Kidney epithelial cell (primary cell): ENCODE results near the gene D2HGDH. TPM values are rescaled to one million over a fixed set of nuclear protein-coding genes. Genes with fewer than 3 reads are reported as not detected.

ENCODE experiments used
- DNase-seq: peaks from one replicate; pipeline ENCODE4 v3.0.0-alpha.2; 2010; ENCODE audit warnings: low read depth
- H3K27me3 ChIP-seq: 2 replicates; pipeline ENCODE4 v1.6.0; 2011; ENCODE audit warnings: low read length; ENCODE audit not compliant: control insufficient read depth, insufficient read depth
- H3K36me3 ChIP-seq: 2 replicates; pipeline ENCODE4 v1.5.1; 2011; ENCODE audit warnings: low read length; ENCODE audit not compliant: control insufficient read depth, insufficient read depth
- H3K4me3 ChIP-seq: 2 replicates; pipeline ENCODE4 v1.5.1; 2011; ENCODE audit warnings: low read depth, mild to moderate bottlenecking, control low read depth, low read length
- CTCF ChIP-seq: IDR thresholded peaks from 2 replicates; pipeline ENCODE4 v1.5.1; 2011; ENCODE audit warnings: mild to moderate bottlenecking, moderate library complexity, low read length, control low read depth, inconsistent platforms; ENCODE audit not compliant: insufficient read depth, poor library complexity, severe bottlenecking
- total RNA-seq: library from RNA; depleted of rRNA; stranded (reverse); fragments of >200 nt; gene quantifications from 2 replicates; pipeline ENCODE4 v1.2.3, GENCODE V29; 2015

The D2HGDH gene
- total RNA-seq, 1 donor from 2014 or later = 16.5 TPM

- no peak for DNase-seq
- no peaks in the 10 kb centered on the region for H3K36me3 ChIP-seq
- no peak for TF ChIP-seq CTCF
- H3K27me3 ChIP-seq = no peaks in the 10 kb centered on the region
- no peak overlapping the region for H3K4me3 ChIP-seq
Observed at GRCh38 chr2:241763551-241764274, 29.3 kb downstream of the D2HGDH start.

GRCh38 chr2:241764275-241765241 lies 30.1 kb downstream of the D2HGDH start:
- no peak for DNase-seq
- H3K4me3 ChIP-seq = no peak overlapping the region
- no peak for TF ChIP-seq CTCF
- no peaks in the 10 kb centered on the region for H3K27me3 ChIP-seq
- no peaks in the 10 kb centered on the region for H3K36me3 ChIP-seq

- no peak for DNase-seq
- Histone ChIP-seq H3K36me3 (no peaks in the 10 kb centered on the region), H3K4me3 (no peak overlapping the region), H3K27me3 (peaks cover 10% of the 10 kb centered on the region)
- no peak for TF ChIP-seq CTCF
Observed at GRCh38 chr2:241767464-241768250, 33.2 kb downstream of the D2HGDH start.

GRCh38 chr2:241768251-241768711 lies 33.9 kb downstream of the D2HGDH start:
- no peak overlapping the region for H3K4me3 ChIP-seq
- H3K27me3 ChIP-seq = peaks cover 14% of the 10 kb centered on the region
- TF ChIP-seq CTCF = no peak
- no peak for DNase-seq
- no peaks in the 10 kb centered on the region for H3K36me3 ChIP-seq

GRCh38 chr2:241768850-241769249 lies 34.4 kb downstream of the D2HGDH start:
- Histone ChIP-seq H3K4me3 (no peak overlapping the region), H3K27me3 (peaks cover 18% of the 10 kb centered on the region), H3K36me3 (no peaks in the 10 kb centered on the region)
- no peak for TF ChIP-seq CTCF
- DNase-seq = no peak
